Measurements from ENCODE around the gene ANKRA2. TPM values are rescaled to one million over a fixed set of nuclear protein-coding genes. Genes with fewer than 3 reads are reported as not detected.

ANKRA2 gene
- total RNA-seq, 1 donor from 2014 or later = 19.2 TPM

Other genes with a start within 250 kb of the ANKRA2 start
- 28.1 to 78.9 TPM (median 28.6 TPM) in 3 replicates for gene FOXD1, start 116.9 kb downstream of the ANKRA2 start, total RNA-seq
- 378 to 404 TPM (median 384 TPM) in 3 replicates for gene BTF3, start 67.2 kb downstream of the ANKRA2 start, total RNA-seq
- gene UTP15, start 104 bp upstream of the ANKRA2 start, total RNA-seq = 16.7 to 21.6 TPM (median 18.4 TPM) in 3 replicates
- gene ARHGEF28, start 60.6 kb upstream of the ANKRA2 start, total RNA-seq = 9.3 to 20.1 TPM (median 10.1 TPM) in 3 replicates